ENCODE results near the gene SDF4.
"Not testable (repeated sequence)": the region's sequence is repeated elsewhere in the genome, so short reads cannot be mapped to it uniquely, and the experiment has no call there.

DNA sequence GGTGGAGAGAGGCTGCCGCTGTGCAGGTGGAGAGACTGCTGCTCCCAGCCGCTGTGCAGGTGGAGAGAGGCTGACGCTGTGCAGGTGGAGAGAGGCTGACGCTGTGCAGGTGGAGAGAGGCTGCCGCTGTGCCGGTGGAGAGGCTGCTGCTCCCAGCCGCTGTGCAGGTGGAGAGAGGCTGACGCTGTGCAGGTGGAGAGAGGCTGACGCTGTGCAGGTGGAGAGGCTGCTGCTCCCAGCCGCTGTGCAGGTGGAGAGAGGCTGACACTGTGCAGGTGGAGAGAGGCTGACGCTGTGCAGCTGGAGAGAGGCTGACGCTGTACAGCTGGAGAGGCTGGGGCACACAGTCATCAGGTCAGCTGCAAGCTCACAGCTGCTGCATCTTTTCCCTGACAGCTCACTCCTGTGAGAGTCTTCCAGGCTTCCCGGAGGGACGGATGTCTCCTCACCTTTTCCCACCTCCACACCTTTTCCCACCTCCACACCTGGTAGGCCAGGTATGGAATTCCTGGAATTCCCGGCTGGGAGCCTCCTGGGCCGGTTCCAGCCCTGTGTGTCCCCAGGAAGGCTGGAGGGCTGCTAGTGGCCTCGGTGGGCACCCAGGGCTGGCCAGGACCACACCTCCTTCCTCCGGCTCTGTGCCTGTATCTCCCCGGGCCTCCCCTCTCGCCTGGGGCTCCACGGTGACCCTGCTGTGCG lies 55.6 kb downstream of the SDF4 start:
- TF ChIP-seq, protein P1, sequence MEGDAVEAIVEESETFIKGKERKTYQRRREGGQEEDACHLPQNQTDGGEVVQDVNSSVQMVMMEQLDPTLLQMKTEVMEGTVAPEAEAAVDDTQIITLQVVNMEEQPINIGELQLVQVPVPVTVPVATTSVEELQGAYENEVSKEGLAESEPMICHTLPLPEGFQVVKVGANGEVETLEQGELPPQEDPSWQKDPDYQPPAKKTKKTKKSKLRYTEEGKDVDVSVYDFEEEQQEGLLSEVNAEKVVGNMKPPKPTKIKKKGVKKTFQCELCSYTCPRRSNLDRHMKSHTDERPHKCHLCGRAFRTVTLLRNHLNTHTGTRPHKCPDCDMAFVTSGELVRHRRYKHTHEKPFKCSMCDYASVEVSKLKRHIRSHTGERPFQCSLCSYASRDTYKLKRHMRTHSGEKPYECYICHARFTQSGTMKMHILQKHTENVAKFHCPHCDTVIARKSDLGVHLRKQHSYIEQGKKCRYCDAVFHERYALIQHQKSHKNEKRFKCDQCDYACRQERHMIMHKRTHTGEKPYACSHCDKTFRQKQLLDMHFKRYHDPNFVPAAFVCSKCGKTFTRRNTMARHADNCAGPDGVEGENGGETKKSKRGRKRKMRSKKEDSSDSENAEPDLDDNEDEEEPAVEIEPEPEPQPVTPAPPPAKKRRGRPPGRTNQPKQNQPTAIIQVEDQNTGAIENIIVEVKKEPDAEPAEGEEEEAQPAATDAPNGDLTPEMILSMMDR (conservative IDR thresholded peaks at IDR 0.05 in 1 of 2, IDR thresholded peaks at IDR 0.05 in 1 of 2; ENCODE audit: low read depth in 1 of 2, low read length in 2 of 2) = not testable (repeated sequence)
- TF ChIP-seq EZH2 (IDR thresholded peaks at IDR 0.05; ENCODE audit: low read length, missing control alignments) = not testable (repeated sequence)

Measured in fibroblast of lung (primary cell).